ENCODE measurements around the gene KRT83. TPM values are rescaled to one million over a fixed set of nuclear protein-coding genes. Genes with fewer than 3 reads are reported as not detected.
A peak's percentile ranks its signal among the peaks of the same experiment; 100 is the strongest.
"Not testable (repeated sequence)": the region's sequence is repeated elsewhere in the genome, so short reads cannot be mapped to it uniquely, and the experiment has no call there.

KRT83 gene
- polyA plus RNA-seq, 2 of the 4 experiments (the other 2 are of a cell fraction) = 20.4 to 44.8 TPM

DNA sequence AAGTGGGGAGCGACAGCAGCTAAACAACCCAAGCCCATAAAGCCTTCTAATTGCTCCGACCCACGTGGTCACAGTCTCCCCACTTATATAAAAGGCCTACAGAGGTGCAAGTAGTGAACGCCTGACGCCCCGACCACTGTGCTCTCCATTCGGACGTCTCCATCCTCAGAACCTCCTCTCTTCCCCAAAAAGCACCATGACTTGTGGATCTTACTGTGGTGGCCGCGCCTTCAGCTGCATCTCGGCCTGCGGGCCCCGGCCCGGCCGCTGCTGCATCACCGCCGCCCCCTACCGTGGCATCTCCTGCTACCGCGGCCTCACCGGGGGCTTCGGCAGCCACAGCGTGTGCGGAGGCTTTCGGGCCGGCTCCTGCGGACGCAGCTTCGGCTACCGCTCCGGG is 19.5 kb downstream of the KRT83 start:
- POLR2A ChIA-PET; H3K27ac ChIP-seq; ATAC-seq; FAIRE-seq; H3K4me2 ChIP-seq; H3K9me3 ChIP-seq; DNase-seq (ENCODE audit: low read depth in 1 of 2, low spot score in 1 of 2); H3K4me3 ChIP-seq: not testable (repeated sequence)
- CTCF ChIA-PET = interaction anchor here (1.2 kb wide), 1 partner anchor 158 kb away, joined by 3 read pairs; no protein-coding TSS in a partner anchor
- peaks cover 13% of the 10 kb centered on the region for H3K4me1 ChIP-seq
- WGBS (ENCODE audit: missing lambda C conversion rate) = 88% methylated on average over 18 of the region's 31 CpGs

DNA sequence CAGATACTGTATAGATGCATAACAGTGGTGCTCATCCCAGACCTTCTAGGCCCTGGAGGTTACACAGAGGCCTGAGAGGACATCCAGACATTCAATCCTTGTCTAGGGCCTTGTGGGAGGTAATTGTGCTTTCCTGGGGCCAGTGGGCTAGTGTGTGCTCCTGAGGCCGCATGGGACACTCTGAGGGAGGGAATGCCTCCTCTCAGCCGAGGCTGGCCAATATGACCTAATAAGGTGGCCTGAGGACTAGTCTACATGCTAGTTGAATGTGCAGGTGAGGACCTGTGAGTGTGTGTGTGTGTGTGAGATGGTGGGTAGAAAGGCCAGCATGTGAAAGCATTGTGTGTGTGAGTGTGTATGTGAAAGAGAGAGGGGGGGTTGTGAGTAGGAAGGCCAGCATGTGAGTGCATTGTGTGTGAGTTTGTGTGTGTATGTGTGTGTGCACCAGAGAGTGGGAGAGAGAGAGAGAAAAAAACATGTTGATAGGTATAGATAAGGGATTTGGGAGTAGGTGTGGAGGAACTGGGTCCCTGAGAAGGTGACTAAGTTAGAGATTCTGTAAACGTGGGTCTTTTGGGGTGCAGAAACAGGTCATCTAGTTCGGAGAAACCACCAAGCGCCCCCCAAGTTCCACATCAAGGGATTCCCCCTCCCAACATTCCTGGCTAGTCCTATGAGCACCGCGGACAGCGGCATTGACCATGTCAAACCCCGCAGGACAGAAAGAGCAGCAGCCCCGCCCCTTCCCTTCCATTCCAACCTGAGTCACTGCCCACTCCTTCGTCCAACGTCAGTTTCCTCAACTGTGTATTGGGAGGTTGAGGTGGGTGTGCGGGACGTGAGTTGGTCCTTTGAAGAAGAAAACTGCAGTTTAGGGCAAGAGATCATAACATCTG is 20.2 kb downstream of the KRT83 start:
- Histone ChIP-seq H3K4me3 (no peak overlapping the region), H3K4me2 (no peak overlapping the region), H3K9me3 (no peaks in the 10 kb centered on the region), H3K4me1 (peaks cover 9% of the 10 kb centered on the region), H3K27ac (peak overlapping the region in 1 of 2 experiments; percentile 44; a peak in 2 of 6 replicates)
- DNase-seq (ENCODE audit: low read depth in 1 of 2, low spot score in 1 of 2) = no peak
- no peak for ATAC-seq
- 81% methylated on average over 14 of the region's 14 CpGs for WGBS (ENCODE audit: missing lambda C conversion rate)
- POLR2A ChIA-PET = no interaction called here
- FAIRE-seq = no peak
- CTCF ChIA-PET = interaction anchor here (1.2 kb wide), 1 partner anchor 157 kb away, joined by 3 read pairs; no protein-coding TSS in a partner anchor
- TF ChIP-seq MAZ (IDR thresholded peaks at IDR 0.05; ENCODE audit: borderline replicate concordance, low read depth, low read length) = no peak
- TF ChIP-seq, protein P1, sequence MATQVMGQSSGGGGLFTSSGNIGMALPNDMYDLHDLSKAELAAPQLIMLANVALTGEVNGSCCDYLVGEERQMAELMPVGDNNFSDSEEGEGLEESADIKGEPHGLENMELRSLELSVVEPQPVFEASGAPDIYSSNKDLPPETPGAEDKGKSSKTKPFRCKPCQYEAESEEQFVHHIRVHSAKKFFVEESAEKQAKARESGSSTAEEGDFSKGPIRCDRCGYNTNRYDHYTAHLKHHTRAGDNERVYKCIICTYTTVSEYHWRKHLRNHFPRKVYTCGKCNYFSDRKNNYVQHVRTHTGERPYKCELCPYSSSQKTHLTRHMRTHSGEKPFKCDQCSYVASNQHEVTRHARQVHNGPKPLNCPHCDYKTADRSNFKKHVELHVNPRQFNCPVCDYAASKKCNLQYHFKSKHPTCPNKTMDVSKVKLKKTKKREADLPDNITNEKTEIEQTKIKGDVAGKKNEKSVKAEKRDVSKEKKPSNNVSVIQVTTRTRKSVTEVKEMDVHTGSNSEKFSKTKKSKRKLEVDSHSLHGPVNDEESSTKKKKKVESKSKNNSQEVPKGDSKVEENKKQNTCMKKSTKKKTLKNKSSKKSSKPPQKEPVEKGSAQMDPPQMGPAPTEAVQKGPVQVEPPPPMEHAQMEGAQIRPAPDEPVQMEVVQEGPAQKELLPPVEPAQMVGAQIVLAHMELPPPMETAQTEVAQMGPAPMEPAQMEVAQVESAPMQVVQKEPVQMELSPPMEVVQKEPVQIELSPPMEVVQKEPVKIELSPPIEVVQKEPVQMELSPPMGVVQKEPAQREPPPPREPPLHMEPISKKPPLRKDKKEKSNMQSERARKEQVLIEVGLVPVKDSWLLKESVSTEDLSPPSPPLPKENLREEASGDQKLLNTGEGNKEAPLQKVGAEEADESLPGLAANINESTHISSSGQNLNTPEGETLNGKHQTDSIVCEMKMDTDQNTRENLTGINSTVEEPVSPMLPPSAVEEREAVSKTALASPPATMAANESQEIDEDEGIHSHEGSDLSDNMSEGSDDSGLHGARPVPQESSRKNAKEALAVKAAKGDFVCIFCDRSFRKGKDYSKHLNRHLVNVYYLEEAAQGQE (IDR thresholded peaks at IDR 0.05) = peak; percentile 79

DNA sequence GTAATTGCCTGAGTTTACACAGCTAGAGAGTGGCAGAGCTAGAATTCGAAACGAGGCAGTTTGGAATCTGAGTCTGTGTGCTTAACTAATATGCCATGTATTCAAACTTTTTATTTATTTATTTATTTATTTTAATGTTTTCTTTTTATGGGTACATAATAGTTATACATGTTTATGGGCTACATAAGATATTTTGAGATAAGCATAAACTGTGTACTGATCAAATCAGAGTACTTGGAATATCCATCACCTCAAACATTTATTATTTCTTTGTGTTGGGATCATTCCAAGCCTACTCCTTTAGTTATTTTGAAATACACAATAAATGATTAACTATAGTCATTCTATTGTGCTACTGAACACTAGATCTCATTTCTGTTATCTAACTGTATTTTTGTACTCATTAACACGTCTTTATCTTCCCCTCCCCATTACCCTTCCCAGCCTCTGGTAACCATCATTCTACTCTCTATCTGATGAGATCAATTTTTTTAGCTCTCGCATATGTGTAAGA is 22.5 kb downstream of the KRT83 start:
- Histone ChIP-seq H3K4me2 (peak overlapping the region; percentile 26; the same call in 2 of the 3 replicates), H3K9me3 (no peaks in the 10 kb centered on the region), H3K27ac (no peak overlapping the region), H3K4me3 (no peak overlapping the region), H3K4me1 (peaks cover 11% of the 10 kb centered on the region)
- TF ChIP-seq ZSCAN20 (CRISPR knock-in tag; IDR thresholded peaks at IDR 0.05) (no peak), CHD2 (IDR thresholded peaks at IDR 0.05; ENCODE audit: low read length, partially characterized antibody) (no peak), CBX8 (IDR thresholded peaks at IDR 0.05) (no peak), KDM5A (IDR thresholded peaks at IDR 0.05) (no peak), RAD21 (conservative IDR thresholded peaks at IDR 0.05 in 1 of 2, IDR thresholded peaks at IDR 0.05 in 1 of 2) (no peak)
- WGBS (ENCODE audit: missing lambda C conversion rate) = 47% methylated on average over 4 of the region's 4 CpGs
- ATAC-seq (no peak), DNase-seq (ENCODE audit: low read depth in 1 of 2, low spot score in 1 of 2) (no peak), FAIRE-seq (no peak)
- POLR2A ChIA-PET = no interaction called here
- CTCF ChIA-PET = interaction anchor here (2.0 to 4.7 kb wide), 2 partner anchors 15 to 29 kb away, joined by 6 to 33 read pairs; no protein-coding TSS in a partner anchor

DNA sequence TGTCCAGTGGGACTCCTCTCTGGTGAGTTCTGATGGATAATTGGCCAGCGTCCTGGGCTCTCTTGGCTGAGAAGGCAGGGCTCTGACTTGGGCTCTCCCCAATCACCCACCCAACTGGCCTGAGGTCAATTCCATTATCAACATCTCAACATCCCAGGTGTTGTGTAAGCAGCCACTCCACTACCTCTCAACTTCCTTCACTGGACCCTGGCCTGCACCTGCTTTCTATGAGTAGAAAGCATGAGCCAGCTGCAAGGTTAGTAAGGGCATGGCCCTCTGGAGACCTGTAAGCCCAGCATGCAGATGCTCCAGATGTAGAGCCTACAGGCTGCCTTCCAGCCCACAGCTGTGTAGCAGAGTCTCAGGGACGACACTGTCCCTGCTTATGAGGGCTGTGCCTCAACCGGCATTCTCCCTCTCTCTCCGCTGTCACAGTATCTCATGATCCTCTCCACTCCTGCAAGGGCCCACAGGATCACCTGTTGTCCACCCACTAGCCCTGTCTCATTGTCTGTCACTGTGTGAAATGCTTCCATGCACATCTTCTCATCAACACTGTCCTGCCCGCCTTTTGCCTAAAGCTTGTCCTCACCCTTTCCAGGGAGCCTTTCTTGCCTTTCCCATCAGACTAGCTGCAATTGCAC is 24.5 kb downstream of the KRT83 start:
- POLR2A ChIA-PET = no interaction called here
- TF ChIP-seq JUN (IDR thresholded peaks at IDR 0.05) = no peak
- TF ChIP-seq NPAS2 (CRISPR knock-in tag; IDR thresholded peaks at IDR 0.05; ENCODE audit: borderline replicate concordance) = no peak
- TF ChIP-seq HOXA7 (CRISPR knock-in tag; IDR thresholded peaks at IDR 0.05) = no peak
- TF ChIP-seq NR3C1 (IDR thresholded peaks at IDR 0.05) = no peak
- TF ChIP-seq RFX5 (IDR thresholded peaks at IDR 0.05) = no peak
- no peak for TF ChIP-seq ZNF302 (CRISPR knock-in tag; IDR thresholded peaks at IDR 0.05)
- TF ChIP-seq CBX2 (IDR thresholded peaks at IDR 0.05; ENCODE audit: borderline replicate concordance, low read depth) = no peak
- no peak for TF ChIP-seq CHD2 (IDR thresholded peaks at IDR 0.05; ENCODE audit: low read length, partially characterized antibody)
- H3K9me3 ChIP-seq = no peaks in the 10 kb centered on the region
- 90% methylated on average over 5 of the region's 5 CpGs for WGBS (ENCODE audit: missing lambda C conversion rate)
- H3K4me1 ChIP-seq = peaks cover 23% of the 10 kb centered on the region
- FAIRE-seq (no peak), ATAC-seq (no peak; a peak in 1 of 6 replicates), DNase-seq (ENCODE audit: low read depth in 1 of 2, low spot score in 1 of 2) (no peak)
- H3K4me2 ChIP-seq = no peak overlapping the region
- H3K27ac ChIP-seq = peak overlapping the region in 1 of 2 experiments; percentile 12; a peak in 2 of 6 replicates
- CTCF ChIA-PET = interaction anchor here (0.6 to 7.4 kb wide), 11 partner anchors 10 to 583 kb away, joined by 3 to 42 read pairs (median 6); no protein-coding TSS in a partner anchor
- no peak overlapping the region for H3K4me3 ChIP-seq
